Measurements from ENCODE around the gene RPS27.

GRCh38 chr1:153958961-153959260 lies 31.7 kb upstream of the RPS27 start:
- no peak for TF ChIP-seq CTCF (IDR thresholded peaks at IDR 0.05)
- TF ChIP-seq EZH2 (IDR thresholded peaks at IDR 0.05) = no peak
- no peak for TF ChIP-seq EZH2phosphoT487 (IDR thresholded peaks at IDR 0.05)

Data from neural progenitor cell (in vitro differentiated cells).